ENCODE results near the gene SIK2.

DNA sequence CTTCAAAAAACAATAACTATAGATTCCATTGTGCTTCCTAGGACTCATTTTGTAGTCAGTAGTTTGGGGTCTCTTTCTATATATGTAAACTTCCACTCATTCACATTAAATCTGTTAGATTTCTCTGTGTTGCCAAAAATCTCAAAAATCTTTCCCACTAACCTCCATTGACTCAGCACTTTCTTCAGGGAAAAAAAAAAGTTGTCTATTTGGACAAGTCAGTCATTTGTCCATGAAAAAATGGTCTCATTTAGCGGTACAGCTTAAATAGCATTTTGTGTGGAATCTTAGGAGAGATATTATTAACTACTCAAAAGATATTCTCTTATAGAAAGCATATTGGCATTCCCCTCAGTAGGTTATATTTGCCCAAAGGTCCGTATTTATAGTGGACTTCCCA lies 82.0 kb downstream of the SIK2 start:
- TF ChIP-seq, protein P1, sequence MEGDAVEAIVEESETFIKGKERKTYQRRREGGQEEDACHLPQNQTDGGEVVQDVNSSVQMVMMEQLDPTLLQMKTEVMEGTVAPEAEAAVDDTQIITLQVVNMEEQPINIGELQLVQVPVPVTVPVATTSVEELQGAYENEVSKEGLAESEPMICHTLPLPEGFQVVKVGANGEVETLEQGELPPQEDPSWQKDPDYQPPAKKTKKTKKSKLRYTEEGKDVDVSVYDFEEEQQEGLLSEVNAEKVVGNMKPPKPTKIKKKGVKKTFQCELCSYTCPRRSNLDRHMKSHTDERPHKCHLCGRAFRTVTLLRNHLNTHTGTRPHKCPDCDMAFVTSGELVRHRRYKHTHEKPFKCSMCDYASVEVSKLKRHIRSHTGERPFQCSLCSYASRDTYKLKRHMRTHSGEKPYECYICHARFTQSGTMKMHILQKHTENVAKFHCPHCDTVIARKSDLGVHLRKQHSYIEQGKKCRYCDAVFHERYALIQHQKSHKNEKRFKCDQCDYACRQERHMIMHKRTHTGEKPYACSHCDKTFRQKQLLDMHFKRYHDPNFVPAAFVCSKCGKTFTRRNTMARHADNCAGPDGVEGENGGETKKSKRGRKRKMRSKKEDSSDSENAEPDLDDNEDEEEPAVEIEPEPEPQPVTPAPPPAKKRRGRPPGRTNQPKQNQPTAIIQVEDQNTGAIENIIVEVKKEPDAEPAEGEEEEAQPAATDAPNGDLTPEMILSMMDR (IDR thresholded peaks at IDR 0.05): no peak
- TF ChIP-seq POLR2AphosphoS5 (IDR thresholded peaks at IDR 0.05): no peak
- no peak for TF ChIP-seq POLR2A (IDR thresholded peaks at IDR 0.05)
